OCI-LY1 (cell line): ENCODE data around the gene MRPL24.

Experiments
- EZH2 ChIP-seq: fragments of 200-600 bp; sonication (generic), shearing (Covaris generic); IDR thresholded peaks from 2 replicates; pipeline ENCODE4 v1.8.0; 2017; ENCODE audit warnings: borderline replicate concordance, mixed run types, mild to moderate bottlenecking, antibody characterized with exemption, low read length, moderate library complexity, mixed read lengths
- TF ChIP-seq, protein P1 (sequence below): fragments of 200-600 bp; sonication (generic), shearing (Covaris generic); IDR thresholded peaks from 2 replicates; pipeline ENCODE4 v1.5.1; 2017; ENCODE audit warnings: mild to moderate bottlenecking, antibody characterized with exemption, low read length, moderate library complexity, mixed read lengths

GRCh38 chr1:156703336-156703735, 37.6 kb downstream of the MRPL24 start:
- TF ChIP-seq, protein P1, sequence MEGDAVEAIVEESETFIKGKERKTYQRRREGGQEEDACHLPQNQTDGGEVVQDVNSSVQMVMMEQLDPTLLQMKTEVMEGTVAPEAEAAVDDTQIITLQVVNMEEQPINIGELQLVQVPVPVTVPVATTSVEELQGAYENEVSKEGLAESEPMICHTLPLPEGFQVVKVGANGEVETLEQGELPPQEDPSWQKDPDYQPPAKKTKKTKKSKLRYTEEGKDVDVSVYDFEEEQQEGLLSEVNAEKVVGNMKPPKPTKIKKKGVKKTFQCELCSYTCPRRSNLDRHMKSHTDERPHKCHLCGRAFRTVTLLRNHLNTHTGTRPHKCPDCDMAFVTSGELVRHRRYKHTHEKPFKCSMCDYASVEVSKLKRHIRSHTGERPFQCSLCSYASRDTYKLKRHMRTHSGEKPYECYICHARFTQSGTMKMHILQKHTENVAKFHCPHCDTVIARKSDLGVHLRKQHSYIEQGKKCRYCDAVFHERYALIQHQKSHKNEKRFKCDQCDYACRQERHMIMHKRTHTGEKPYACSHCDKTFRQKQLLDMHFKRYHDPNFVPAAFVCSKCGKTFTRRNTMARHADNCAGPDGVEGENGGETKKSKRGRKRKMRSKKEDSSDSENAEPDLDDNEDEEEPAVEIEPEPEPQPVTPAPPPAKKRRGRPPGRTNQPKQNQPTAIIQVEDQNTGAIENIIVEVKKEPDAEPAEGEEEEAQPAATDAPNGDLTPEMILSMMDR, result no peak
- no peak for TF ChIP-seq EZH2
